Pons (tissue), 1 donor: ENCODE data around the gene ANKMY1.

Experiments used
- DNase-seq: peaks from one replicate; pipeline ENCODE4 v3.0.0-alpha.2; 2016; ENCODE audit warnings: low spot score

The ANKMY1 gene

DNA sequence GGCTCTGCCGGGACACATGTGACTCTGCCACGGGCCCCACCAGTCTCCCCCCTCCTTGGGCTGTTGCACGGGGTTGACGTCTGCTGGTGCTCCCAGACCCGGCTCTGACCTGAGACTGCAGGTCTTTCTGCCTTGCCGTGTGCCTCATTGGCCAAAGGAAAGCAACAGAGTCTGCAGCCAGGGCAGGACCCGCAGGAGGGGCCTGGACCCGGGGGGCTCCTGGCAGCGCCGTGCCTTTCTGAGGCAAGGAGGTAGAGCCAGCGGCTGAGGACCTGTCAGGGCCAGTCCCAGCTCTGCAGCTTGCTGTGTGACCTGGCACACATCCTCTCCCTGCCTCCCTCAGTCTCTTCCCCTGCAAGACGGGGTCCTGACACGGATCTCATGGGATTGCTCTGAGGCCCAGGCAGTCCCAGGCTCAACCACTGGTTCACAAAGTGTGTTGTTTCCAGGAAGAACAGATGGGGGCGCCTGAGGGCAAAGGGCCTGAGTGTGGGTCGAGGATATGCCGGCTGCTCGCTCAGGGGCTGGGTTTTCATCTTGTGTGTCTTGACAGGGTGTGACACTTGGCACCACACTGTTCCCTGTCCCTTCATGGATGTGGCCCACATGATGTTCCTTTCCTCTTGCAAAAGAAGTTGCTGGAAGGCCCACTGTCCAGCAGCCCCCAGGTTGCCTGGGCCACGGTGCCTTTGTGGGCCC is 37.7 kb upstream of the ANKMY1 start:
- no peak for DNase-seq

DNA sequence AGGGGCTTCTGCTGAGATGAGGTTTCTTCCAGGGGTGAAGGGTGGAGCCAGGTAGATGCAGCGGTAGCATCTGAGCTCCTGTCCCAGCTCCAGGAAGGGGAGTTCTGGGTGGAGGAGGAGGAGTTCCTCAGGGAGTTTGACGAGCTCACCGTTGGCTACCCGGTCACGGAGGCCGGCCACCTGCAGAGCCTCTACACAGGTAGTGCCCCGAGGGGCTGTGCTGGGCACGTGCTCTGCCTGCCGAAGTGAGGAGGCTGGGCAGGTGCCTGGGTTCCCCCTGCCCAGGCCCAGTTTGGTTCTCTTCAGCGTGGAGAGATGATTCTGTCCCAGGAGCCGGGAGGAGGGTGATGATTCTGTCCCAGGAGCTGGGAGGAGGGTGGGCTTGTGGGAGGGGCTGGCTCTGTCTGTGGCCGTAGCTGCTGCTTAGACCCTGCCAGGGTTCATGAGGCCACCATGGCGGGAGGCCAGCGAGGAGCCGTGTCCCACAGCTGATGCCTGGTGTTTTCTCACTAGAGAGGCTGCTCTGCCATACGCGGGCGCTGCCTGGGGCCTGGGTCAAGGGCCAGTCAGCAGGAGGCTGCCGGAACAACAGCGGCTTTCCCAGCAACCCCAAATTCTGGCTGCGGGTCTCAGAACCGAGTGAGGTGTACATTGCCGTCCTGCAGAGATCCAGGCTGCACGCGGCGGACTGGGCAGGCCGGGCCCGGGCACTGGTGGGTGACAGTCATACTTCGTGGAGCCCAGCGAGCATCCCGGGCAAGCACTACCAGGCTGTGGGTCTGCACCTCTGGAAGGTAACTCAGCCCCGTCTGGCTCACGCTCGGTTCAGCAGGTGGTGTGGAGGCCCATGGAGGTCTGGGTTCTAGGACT is 37.0 kb upstream of the ANKMY1 start:
- no peak for DNase-seq

- no peak for DNase-seq
Observed at GRCh38 chr2:240593703-240594451, 36.1 kb upstream of the ANKMY1 start.

- DNase-seq, result no peak
Observed at GRCh38 chr2:240593026-240593702, 35.4 kb upstream of the ANKMY1 start.

DNA sequence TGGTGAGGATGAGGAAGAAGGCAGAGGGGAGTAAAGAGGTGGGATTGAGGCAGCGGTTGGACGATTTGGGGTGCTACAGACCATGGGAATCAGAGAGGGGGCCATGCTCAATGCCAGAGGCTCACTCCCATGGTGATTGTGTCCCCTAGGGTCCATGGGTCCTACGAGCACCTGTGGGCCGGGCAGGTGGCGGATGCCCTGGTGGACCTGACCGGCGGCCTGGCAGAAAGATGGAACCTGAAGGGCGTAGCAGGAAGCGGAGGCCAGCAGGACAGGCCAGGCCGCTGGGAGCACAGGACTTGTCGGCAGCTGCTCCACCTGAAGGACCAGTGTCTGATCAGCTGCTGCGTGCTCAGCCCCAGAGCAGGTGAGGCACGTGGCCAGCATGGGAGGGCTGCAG is 34.0 kb upstream of the ANKMY1 start:
- DNase-seq, result no peak

- no peak for DNase-seq
Observed at GRCh38 chr2:240591226-240591625, 33.4 kb upstream of the ANKMY1 start.

DNA sequence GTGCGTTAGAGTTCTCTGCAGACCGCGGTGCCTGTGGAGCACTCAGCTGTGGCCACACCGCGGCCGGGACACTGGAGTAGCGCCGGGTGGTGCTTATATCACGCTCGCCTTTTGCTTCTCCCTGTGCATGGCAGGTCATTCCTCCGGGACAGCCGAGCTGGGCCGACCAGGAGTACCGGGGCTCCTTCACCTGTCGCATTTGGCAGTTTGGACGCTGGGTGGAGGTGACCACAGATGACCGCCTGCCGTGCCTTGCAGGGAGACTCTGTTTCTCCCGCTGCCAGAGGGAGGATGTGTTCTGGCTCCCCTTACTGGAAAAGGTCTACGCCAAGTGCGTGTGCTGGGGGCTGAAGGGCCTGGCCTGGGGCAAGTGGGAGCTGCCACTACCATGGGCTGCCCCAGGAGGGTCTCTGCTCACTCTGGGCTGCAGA is 32.9 kb upstream of the ANKMY1 start:
- DNase-seq, result no peak

GRCh38 chr2:240589850-240590525 is 32.2 kb upstream of the ANKMY1 start:
- DNase-seq, result no peak

GRCh38 chr2:240589375-240589774 is 31.6 kb upstream of the ANKMY1 start:
- DNase-seq, result no peak

GRCh38 chr2:240588669-240589068 is 30.9 kb upstream of the ANKMY1 start:
- DNase-seq, result no peak

DNA sequence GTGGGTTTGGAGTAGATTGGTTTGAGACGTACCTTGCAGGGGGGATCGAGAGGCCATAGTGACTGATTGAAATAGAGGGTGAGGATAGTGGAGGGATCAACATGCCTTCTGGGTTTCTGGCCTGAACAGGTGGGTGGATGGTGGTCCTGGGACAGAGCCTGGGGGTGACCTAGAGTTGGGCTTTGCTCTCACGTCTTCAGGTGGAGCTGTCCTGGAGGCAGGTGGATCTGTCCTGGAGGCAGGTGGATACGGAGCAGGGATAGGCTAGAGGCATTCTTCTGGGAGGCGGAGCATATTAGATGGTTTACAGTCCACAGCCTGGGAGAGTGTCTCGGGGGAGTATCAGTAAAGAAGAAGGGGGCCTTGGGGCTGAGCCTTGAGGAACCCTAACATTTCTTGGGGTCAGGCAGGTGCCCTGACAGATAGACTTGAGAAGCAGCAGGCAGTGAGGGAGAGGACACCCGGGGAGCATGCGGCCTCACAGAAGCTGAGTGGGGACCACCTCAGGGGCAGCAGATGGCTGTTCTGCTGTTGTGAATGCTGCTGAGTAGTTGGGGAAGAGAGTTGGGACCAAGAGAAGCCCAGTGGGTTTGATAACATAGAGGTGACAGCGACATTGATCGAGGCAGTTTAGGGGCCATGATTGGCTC is 30.3 kb upstream of the ANKMY1 start:
- DNase-seq, result no peak

GRCh38 chr2:240586919-240587800 is 29.4 kb upstream of the ANKMY1 start:
- DNase-seq, result no peak

DNA sequence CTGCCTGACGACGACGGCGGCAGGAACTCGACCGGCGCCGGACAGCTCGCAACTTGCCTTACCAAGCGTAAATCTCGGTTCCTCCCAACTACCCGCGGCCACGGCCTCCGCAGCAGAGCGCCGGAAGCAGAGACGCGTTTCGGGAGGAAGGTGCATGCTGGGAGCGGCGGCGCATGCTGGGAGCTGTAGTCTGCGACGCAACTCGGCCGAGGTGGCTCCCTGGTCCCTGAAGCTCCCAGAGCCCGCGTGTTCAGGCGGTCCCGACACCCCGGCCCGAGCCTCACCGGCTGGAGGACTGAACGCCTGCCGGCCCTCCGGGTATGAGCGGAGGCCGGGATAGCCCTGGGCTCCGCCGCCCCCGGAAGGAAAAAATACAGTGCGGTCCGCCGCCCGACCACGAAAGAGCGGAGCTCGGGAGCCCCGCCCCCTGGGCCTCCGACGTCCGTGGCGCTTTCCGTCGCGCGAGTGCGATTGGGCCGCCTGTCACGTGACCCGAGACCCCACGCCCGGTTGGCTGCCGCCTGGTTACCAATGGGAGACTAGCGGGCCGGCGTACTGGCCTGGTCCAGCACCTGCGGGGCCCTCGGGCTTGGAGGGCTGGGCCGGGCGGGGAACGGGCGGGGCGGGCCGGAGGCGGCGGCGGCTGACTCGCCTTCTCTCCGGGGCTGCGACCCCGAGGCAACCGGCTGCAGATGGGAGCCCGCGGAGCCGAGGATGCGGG is 28.6 kb upstream of the ANKMY1 start, which contains the start of gene CAPN10:
Gene CAPN10 (plus strand): TSS at position 537 of the 721 bp plus-strand sequence. CDS start 178 bp downstream, at position 715.
- DNase-seq, result peak; percentile 95

DNA sequence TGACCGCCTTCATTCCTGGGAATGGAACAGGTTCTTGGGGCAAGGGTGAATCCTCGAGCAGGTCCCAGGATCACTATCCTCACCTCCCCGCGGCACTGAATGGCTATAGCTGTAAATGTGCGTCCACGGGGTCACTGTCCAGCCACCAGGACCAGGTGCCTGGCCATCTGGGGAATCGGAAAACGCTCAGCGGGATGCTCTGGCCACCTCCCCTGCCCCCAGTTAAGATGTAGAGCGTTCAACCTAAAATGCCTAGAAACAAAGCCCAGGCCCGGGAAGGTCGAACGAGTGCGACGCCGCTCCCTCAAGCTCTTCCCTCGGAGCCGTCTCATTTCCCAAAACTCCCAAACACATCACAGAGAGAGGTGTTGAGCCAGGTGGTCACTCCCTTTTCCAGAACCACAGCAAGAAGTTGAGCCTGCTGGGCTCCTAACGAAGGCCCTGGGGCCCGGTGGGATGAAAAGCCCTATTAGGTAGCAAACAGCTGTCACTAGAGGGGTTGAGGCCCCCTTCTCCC is 28.0 kb upstream of the ANKMY1 start:
- DNase-seq, result no peak

GRCh38 chr2:240585101-240585500 is 27.3 kb upstream of the ANKMY1 start:
- no peak for DNase-seq

DNA sequence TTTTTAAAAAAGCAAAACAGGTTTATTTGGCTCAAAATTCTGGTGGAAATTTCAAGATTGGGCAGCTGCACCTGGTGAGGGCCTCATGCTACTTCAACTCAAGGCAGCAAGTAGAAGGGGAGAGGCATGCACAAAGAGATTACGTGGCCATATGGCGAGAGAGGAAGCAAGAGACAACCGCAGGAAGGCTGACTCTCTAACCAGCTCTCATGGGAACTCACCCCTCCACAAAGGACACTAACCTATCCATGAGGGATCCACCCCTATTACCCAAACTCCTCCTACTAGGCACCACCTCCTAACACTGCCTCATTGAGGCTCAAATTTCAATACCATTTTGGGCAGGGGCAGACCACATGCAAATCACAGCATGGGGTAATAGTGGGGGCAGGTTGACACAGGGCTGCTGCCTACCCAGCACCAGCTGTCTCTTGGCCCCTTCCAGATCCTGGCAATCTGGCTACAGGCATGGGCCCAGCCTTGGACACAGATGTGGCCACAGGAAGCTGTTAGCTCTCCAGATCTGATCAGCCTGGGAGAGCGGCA is 26.8 kb upstream of the ANKMY1 start:
- DNase-seq, result no peak

DNA sequence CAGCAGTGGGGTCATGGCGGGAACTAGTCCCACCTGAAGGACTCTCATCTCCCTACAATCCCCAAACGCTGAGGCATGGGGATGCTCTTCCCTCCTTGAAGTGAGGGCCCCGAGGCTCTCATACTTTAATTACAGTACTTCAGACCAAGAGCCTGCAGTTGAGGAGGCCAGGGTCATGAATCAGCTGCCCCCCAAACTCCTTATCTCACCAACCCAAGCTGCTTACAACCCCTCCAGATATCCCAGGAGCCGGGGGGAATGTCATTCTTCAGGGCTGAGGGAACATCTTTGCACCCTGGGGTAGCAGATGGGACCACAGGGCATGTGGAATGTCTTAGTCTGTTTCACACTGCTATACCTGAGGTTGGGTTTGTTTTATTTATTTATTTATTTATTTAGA is 26.0 kb upstream of the ANKMY1 start:
- no peak for DNase-seq

GRCh38 chr2:240582781-240583180 is 25.0 kb upstream of the ANKMY1 start:
- DNase-seq, result no peak

- no peak for DNase-seq
Observed at GRCh38 chr2:240581811-240582210, 24.0 kb upstream of the ANKMY1 start.
